Astrocyte of the cerebellum (primary cell): ENCODE results near the gene URAD.

ENCODE experiments used
- DNase-seq: peaks from one replicate; pipeline ENCODE4 v3.0.0-alpha.2; 2011; ENCODE audit warnings: low read depth
- H3K4me3 ChIP-seq: 2 replicates; pipeline ENCODE4 v1.5.1; 2011; ENCODE audit warnings: mild to moderate bottlenecking, low read depth, low read length, moderate library complexity
- CTCF ChIP-seq: IDR thresholded peaks from 2 replicates; pipeline ENCODE4 v1.5.1; 2012; ENCODE audit warnings: low read length, low read depth, moderate library complexity, mild to moderate bottlenecking; ENCODE audit errors: missing control alignments
- in situ Hi-C: cut with HindIII; loops from 2 replicates; pipeline ENCODE4 v1.10.0; 2017; ENCODE audit warnings: low sequenced_read_pairs

The URAD gene

GRCh38 chr13:27956576-27957300 lies 31.8 kb downstream of the URAD start:
- DNase-seq, result no peak
- in situ Hi-C loops, result loop anchor here (25.0 kb wide), 1 partner anchor 119 kb away; no protein-coding TSS in a partner anchor
- no peak overlapping the region for H3K4me3 ChIP-seq
- no peak for TF ChIP-seq CTCF

GRCh38 chr13:27955014-27955591 lies 33.4 kb downstream of the URAD start:
- no peak overlapping the region for H3K4me3 ChIP-seq
- in situ Hi-C loops, result loop anchor here (25.0 kb wide), 1 partner anchor 118 kb away; no protein-coding TSS in a partner anchor
- DNase-seq, result no peak
- no peak for TF ChIP-seq CTCF

- in situ Hi-C loops, result loop anchor here (25.0 kb wide), 1 partner anchor 117 kb away; no protein-coding TSS in a partner anchor
- peak overlapping the region; percentile 29 for H3K4me3 ChIP-seq
- no peak for TF ChIP-seq CTCF
- no peak for DNase-seq
Observed at GRCh38 chr13:27954406-27954851, 34.1 kb downstream of the URAD start.

- in situ Hi-C loops, result loop anchor here (25.0 kb wide), 1 partner anchor 117 kb away; no protein-coding TSS in a partner anchor
- peak overlapping the region; percentile 29 for H3K4me3 ChIP-seq
- peak; percentile 74 for TF ChIP-seq CTCF
- peak; percentile 11 for DNase-seq
Observed at GRCh38 chr13:27953676-27954405, 34.7 kb downstream of the URAD start.

- no peak for DNase-seq
- in situ Hi-C loops, result loop anchor here (25.0 kb wide), 1 partner anchor 116 kb away; no protein-coding TSS in a partner anchor
- no peak for TF ChIP-seq CTCF
- H3K4me3 ChIP-seq, result peak overlapping the region; percentile 29
Observed at GRCh38 chr13:27952876-27953675, 35.4 kb downstream of the URAD start.

GRCh38 chr13:27942972-27943371 lies 45.5 kb downstream of the URAD start:
- no peak for DNase-seq
- TF ChIP-seq CTCF, result no peak
- in situ Hi-C loops, result no loop called here

More at GRCh38 chr13:27942972-27943371, 45.5 kb downstream of the URAD start:
- no peak overlapping the region for H3K4me3 ChIP-seq
